Measurements from ENCODE around the gene MED15. TPM values are rescaled to one million over a fixed set of nuclear protein-coding genes. Genes with fewer than 3 reads are reported as not detected.

MED15 gene
- total RNA-seq, 1 donor from 2014 or later, result 111 TPM

DNA sequence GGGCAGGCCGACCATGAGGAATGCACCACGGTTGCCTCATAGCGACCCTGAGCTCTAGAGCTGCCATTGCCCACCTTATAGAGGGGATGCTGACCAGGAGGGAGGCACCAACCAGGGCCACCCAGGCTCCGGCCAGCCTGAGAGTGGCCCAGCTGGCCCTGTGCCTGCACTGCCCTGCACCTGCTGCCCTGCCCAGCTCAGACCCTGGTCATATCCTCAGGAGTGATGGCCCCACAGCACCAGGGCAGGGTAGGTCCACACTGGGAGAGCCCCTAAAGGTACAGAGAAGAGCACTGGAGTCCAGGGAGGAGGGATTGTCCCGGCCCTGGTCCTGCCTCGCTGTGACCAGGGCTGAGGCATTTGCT is 127.8 kb downstream of the MED15 start:
- Mint-ChIP-seq H3K4me1 (ENCODE audit: low read depth) (no peaks in the 10 kb centered on the region), H3K36me3 (ENCODE audit: low read depth) (no peaks in the 10 kb centered on the region), H3K27ac (ENCODE audit: unreplicated experiment) (no peak overlapping the region), H3K27me3 (ENCODE audit: low read depth) (peaks cover 18% of the 10 kb centered on the region), H3K9me3 (ENCODE audit: low read depth) (peaks cover 4% of the 10 kb centered on the region), H3K4me3 (ENCODE audit: unreplicated experiment) (no peak overlapping the region)
- TF ChIP-seq, protein P1, sequence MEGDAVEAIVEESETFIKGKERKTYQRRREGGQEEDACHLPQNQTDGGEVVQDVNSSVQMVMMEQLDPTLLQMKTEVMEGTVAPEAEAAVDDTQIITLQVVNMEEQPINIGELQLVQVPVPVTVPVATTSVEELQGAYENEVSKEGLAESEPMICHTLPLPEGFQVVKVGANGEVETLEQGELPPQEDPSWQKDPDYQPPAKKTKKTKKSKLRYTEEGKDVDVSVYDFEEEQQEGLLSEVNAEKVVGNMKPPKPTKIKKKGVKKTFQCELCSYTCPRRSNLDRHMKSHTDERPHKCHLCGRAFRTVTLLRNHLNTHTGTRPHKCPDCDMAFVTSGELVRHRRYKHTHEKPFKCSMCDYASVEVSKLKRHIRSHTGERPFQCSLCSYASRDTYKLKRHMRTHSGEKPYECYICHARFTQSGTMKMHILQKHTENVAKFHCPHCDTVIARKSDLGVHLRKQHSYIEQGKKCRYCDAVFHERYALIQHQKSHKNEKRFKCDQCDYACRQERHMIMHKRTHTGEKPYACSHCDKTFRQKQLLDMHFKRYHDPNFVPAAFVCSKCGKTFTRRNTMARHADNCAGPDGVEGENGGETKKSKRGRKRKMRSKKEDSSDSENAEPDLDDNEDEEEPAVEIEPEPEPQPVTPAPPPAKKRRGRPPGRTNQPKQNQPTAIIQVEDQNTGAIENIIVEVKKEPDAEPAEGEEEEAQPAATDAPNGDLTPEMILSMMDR (IDR thresholded peaks at IDR 0.05), result no peak
- no peak for DNase-seq (ENCODE audit: low spot score)

DNA sequence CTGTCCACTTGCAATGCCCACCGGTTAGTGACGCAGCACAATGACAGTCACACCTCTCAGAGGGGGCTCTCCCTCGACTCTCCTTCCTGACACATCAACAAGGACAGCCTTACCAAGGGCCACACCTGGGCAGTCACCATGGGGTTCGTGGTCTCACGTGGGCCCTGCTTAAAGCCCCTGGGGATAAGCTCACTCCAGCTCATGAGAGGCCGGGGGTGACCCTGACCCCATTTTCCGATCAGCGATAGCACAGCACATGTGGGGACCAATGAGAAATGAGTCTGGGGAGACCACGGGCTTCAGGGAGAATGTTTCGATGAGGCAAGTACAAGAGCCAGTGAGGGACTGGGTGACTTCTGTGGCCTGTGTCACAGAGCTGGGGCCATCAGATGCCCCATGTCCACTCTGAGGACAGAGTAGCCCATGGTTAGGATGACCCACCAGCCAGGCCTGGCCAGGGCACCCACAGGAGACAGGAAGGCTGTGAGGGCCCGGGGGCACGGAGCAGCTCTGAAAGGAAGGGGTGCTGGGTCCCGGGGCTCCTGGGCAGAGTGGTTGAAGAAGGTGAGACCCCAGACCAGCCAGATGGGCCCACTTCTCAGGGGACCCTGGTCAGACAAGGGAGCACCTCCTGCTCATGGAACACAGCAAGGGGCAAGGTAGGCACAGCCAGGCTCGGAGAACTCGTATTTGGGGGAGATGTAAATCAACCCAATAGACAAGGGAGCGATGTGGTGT is 128.8 kb downstream of the MED15 start:
- no peaks in the 10 kb centered on the region for H3K36me3 Mint-ChIP-seq (ENCODE audit: low read depth)
- peaks cover 4% of the 10 kb centered on the region for H3K9me3 Mint-ChIP-seq (ENCODE audit: low read depth)
- H3K4me1 Mint-ChIP-seq (ENCODE audit: low read depth), result no peaks in the 10 kb centered on the region
- H3K4me3 Mint-ChIP-seq (ENCODE audit: unreplicated experiment), result no peak overlapping the region
- peaks cover 18% of the 10 kb centered on the region for H3K27me3 Mint-ChIP-seq (ENCODE audit: low read depth)
- TF ChIP-seq, protein P1 (IDR thresholded peaks at IDR 0.05), result no peak
- H3K27ac Mint-ChIP-seq (ENCODE audit: unreplicated experiment), result no peak overlapping the region
- peak; percentile 90 for DNase-seq (ENCODE audit: low spot score)

DNA sequence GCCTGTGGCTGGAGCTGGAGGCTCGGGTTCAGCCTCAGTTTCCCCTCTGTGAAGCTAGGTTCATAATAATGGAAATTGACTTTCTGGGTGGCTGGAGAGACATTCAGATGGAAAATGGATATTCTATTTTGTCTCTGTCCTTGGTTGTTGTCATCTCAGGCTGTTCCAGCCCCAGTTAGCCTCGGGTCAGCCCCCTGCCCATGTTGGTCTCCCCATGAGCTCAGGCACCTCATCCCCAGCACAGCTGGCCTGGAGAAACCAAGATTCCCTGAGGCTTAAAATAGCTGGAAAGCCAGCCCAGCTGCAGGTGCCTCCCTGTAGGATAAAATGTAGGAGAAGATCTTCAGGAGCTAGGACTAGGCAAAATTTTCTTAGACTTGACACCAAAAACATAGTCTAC is 129.5 kb downstream of the MED15 start:
- TF ChIP-seq, protein P1 (IDR thresholded peaks at IDR 0.05), result no peak
- Mint-ChIP-seq H3K4me3 (ENCODE audit: unreplicated experiment) (no peak overlapping the region), H3K36me3 (ENCODE audit: low read depth) (no peaks in the 10 kb centered on the region), H3K27me3 (ENCODE audit: low read depth) (peaks cover 23% of the 10 kb centered on the region), H3K4me1 (ENCODE audit: low read depth) (no peaks in the 10 kb centered on the region), H3K9me3 (ENCODE audit: low read depth) (peaks cover 4% of the 10 kb centered on the region), H3K27ac (ENCODE audit: unreplicated experiment) (no peak overlapping the region)
- DNase-seq (ENCODE audit: low spot score), result no peak

Other genes starting within 250 kb of the MED15 start
- 0.75 to 5.5 TPM (median 5.5 TPM) in 3 replicates for gene RTN4R, start 239.3 kb upstream of the MED15 start, total RNA-seq
- 45.7 to 52.6 TPM (median 47.2 TPM) in 3 replicates for gene DGCR6L, start 187.6 kb upstream of the MED15 start, total RNA-seq
- gene ZNF74, start 113.5 kb upstream of the MED15 start, total RNA-seq, result 12.7 to 15.7 TPM (median 13.6 TPM) in 3 replicates
- 56.5 to 88.8 TPM (median 86.5 TPM) in 3 replicates for gene SCARF2, start 69.8 kb upstream of the MED15 start, total RNA-seq
- gene KLHL22, start 11.8 kb upstream of the MED15 start, total RNA-seq, result 37.3 to 49.3 TPM (median 37.7 TPM) in 3 replicates